ENCODE results near the gene TAGAP.

TAGAP gene

GRCh38 chr6:159044899-159045727, at the start of gene TAGAP:
Gene TAGAP, minus strand, starts transcription at chr6:159044991. Its CDS starts 845 bp downstream, at chr6:159044146.
- DNase-seq (ENCODE audit: low spot score) (no peak), FAIRE-seq (no peak)

DNA sequence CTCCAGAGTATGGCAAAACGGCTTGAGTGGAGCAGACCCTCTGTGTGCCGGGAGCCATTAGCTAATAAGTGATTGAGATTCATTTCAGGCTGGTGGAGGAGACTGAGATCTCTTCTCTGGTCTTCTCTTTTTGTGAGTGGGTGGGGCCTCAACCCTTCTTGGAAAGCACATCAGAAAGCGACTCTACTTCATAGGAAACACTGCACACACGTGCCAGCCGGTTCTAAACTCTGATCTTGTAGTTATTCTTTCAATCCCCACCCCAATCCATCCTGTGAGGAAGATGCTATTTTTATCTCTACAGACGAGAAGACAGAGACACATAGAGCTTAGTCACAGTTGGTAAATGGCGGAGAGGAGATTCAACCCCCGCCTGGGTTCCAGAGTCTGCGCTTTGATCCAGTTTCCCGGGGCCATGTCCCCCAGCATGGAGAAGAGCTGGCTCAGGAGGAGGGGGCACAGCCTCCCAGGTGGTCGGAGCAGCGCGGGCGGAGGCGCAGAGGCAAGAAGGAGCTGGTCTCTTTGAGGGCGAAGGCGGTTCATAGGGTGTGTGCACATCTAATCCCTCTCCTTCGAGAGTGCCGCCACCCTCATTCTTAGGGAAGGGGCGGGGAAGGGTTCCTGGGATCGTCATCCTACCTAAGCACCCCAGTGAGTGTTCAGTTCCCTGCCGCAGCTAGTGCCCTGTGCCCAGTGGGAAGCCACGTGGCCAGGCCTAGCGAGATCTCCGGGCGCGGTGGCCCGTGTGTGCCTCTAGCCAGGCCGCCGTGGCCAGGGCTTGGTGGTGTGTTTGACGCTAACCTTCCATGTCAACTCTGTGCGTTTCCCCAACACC, 49.0 kb upstream of the TAGAP start:
- DNase-seq (ENCODE audit: low spot score) (no peak), FAIRE-seq (no peak)

GRCh38 chr6:159092631-159093030, 47.8 kb upstream of the TAGAP start:
- FAIRE-seq: no peak

DNA sequence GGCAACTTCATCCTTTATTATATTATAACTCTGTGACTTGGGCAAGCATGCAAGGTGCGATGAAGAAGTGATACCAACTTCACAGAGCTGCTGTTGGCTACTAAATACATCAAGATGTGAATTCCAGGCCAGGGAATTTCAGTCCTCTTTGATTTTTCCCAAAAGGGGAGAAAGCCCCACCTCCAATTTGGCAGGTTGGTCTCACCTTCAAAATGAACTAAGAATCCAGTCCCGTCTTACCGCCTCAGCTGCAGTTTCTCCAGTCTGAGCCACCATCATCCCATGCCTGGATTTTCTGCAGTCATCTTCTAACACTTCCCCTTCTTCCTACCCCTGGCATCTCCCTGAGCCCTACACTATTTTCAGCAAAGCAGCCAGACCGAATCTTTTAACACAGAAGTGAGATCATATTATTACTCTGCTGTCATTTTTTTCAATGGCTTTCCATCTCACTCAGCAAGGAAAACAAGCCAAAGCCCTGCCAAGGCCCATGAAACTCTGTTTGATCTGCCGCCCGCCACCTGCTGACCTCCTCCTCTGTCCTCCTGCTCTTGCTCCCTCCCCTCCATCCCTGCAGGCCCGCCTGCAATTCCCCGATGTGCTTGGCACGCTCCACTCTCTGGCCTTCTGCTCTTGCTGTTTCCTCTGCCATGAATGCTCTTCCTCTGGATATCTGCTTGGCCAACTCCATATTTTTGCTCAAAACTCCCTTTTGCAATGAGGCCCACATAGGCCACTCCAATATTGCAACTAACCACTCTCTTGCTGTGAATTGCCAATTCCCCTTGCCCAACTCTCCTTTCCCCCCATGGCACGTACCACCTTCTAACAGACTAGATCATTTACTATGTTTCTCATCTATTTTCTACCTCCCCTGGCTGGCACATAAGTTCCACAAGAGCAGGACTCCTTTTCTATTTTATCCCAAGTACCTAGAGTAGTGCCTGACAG, 46.0 kb upstream of the TAGAP start:
- FAIRE-seq (no peak), DNase-seq (ENCODE audit: low spot score) (no peak)

More at GRCh38 chr6:159092631-159093030, 47.8 kb upstream of the TAGAP start:
- DNase-seq (ENCODE audit: low spot score): no peak

GRCh38 chr6:159089909-159090308, 45.1 kb upstream of the TAGAP start:
- DNase-seq (ENCODE audit: low spot score): no peak
- FAIRE-seq: no peak

- DNase-seq (ENCODE audit: low spot score) (no peak), FAIRE-seq (no peak)
These were observed 44.7 kb upstream of the TAGAP start for GRCh38 chr6:159089443-159089842.

DNA sequence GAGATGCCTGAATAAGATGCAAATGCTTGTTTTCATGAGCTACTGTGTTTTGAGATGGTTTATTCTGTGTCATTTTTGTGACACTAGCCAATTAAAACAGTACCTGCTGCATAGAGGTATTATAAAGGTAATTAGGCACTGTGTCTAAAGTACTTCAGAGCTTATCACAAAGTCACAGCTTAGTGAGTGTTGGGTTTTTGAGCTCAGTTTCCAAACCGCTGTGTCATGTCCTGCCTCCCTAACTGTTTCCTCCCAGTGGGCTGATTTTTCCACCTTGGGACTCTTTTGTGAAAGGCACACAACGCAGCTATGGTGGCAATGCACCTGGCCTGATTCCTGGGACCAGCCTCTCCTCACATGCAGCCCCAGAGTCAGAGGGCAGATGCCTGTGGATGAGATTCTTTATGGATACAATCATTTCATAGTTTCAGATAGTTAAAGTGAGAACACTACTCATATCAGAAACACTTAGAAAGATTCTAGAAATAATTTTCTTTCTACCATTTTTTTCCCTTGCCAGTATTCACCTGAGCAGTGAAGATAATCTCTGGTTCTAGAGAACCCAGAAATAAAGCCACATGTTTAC, 41.3 kb upstream of the TAGAP start:
- DNase-seq (ENCODE audit: low spot score) (no peak), FAIRE-seq (no peak)

GRCh38 chr6:159085396-159085895, 40.7 kb upstream of the TAGAP start:
- no peak for DNase-seq (ENCODE audit: low spot score)
- FAIRE-seq: no peak

DNA sequence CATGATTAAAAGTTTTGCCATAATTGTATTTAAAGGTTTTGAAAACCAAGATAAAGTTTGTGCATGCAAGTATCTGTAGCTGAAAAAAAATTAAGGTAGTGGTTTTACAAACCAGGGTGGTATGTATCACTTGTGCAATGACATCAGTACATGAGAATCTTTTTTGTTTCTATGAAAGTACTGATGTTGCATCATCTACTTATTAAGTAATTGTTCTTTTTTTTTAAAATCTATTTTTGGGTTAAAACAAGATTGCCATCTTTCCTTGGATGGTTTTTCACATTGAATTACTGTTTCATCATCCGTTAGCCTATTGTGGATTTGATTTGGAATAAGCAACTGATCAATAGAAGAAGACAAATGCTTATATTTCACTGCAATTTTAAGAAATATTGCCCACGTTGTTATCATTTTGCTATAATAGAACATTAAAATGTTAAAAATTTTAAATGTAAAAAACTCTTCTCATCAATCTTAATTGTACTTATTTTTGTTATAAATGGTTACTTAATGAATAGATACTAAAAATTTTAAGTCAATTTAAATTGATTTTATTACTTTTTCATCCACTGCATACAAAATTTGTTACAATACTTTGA, 39.8 kb upstream of the TAGAP start:
- DNase-seq (ENCODE audit: low spot score): no peak
- no peak for FAIRE-seq

GRCh38 chr6:159083146-159083545, 38.4 kb upstream of the TAGAP start:
- DNase-seq (ENCODE audit: low spot score): no peak
- no peak for FAIRE-seq

- FAIRE-seq (no peak), DNase-seq (ENCODE audit: low spot score) (no peak)
These were observed 37.4 kb upstream of the TAGAP start for GRCh38 chr6:159082039-159082815.

DNA sequence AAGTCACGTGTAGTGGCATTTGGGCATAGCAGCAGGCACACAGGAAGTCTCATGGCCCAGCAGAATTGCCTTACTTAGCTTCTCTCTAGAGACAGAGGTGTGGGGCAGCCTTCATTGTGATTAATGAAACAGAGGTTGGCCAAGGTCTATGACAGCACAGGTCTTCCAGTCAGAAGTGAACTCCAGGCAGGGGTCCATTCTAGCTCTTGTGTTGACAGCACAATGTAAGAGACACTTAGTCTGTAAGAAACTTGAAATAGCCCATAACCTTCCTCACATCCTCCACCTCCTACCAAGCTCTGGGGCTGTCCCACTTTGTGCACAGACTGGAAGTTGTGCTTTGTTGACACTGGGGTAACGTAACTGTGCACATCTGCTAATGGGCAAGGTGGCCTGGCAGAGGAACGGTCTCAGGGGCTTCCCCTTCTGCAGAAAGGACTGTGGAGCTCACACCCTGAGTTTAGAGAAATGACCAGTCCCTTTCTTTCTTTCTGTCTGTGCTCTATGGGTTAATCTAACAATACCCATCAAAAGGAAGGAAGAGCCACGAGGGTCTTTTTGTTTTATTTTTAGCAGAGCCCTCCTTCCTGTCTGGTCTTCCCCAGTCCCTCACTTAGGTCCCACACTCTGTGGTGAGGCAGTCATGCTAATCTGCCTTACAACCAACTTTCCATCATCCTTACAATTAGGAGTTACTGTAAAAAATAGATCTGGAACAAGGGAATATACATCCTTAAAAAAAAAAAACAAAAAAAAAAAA, 35.6 kb upstream of the TAGAP start:
- FAIRE-seq: no peak
- no peak for DNase-seq (ENCODE audit: low spot score)

DNA sequence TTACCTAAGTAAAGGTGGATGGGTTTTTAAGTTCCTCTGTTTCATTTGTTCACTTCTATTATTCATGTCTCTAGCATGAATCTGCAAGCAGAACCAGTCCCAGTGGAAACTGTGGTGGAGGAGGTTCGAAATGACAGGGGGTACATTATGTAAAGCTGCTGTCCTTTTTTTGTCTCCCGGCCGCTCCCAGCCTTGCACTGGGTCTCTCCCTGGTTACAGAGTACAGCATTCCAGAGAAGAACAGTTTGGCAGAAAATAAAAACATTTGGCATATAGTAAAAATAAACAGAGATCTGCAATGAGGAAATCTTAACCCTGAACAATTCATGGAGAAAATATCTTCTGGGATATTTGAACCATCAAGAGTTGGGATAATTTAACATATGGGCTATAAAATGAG, 34.6 kb upstream of the TAGAP start:
- FAIRE-seq: no peak
- DNase-seq (ENCODE audit: low spot score): no peak

GRCh38 chr6:159077123-159077522, 32.3 kb upstream of the TAGAP start:
- FAIRE-seq (no peak), DNase-seq (ENCODE audit: low spot score) (no peak)

- DNase-seq (ENCODE audit: low spot score): no peak
- FAIRE-seq: no peak
These were observed 30.9 kb upstream of the TAGAP start for GRCh38 chr6:159075506-159076228.

DNA sequence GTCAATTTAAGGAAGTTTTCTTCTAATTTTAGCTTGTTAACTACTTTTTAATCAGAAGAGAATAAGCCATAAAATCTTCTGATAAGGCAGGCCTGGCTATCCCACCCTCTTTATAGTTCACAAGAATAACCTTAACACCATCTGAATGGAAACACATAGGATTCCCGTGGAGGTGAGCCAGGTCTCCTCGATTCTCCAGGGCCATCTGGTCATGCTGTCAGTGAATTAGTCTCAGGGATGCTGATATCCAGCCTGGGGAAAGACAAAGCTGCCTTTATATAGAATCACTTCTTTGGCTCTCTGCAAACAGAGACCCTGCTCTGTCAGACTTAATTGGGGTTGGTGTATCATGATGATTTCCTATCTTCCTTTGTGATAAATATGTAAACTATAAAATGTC, 30.1 kb upstream of the TAGAP start:
- FAIRE-seq (no peak), DNase-seq (ENCODE audit: low spot score) (no peak)

DNA sequence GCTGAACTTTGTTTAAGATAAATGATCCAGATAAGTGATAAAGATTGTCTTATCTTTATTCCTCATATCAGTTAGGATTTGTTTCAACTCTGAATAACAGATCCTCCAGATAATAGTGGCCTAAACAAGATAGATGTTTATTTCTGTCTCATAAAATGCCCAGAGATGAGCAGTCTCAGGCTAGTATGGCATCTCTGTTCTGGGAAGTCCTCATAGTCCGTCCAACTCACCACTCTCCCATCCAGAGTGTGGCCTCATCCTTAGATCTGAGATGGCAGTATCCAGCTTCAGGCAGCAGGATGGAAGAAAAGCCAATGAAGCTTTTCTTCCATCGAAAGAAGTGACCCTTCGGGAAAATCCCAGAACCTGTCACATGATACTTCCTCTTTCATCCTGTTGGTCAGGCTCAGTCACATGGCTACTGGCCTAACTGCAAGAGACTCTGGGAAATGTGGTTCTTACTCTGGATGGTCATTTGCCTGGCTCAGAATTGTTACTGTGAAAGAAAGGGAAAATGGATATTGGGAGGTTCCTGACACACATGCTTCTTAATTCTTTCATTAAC, 29.4 kb upstream of the TAGAP start:
- FAIRE-seq (no peak), DNase-seq (ENCODE audit: low spot score) (peak; percentile 29)
